SK-N-SH treated with all-trans-retinoic acid at 6 μM for 48 hours (cell line): ENCODE measurements around the gene RNF175.

Experiments used
- GLIS3 ChIP-seq: fragments of 250-450 bp; sonication (Bioruptor Pico); IDR thresholded peaks from 2 replicates; pipeline ENCODE4 v1.5.0; 2020; ENCODE audit warnings: mild to moderate bottlenecking, moderate library complexity
- OSR1 ChIP-seq: fragments of 250-450 bp; sonication (Bioruptor Pico); IDR thresholded peaks from 2 replicates; pipeline ENCODE4 v1.8.0; 2022; ENCODE audit warnings: moderate library complexity, mild to moderate bottlenecking, inconsistent platforms
- RARB ChIP-seq: fragments of 250-450 bp; sonication (Bioruptor Pico); IDR thresholded peaks from 2 replicates; pipeline ENCODE4 v1.8.0; 2021; ENCODE audit warnings: mild to moderate bottlenecking, moderate library complexity
- ZFP3 ChIP-seq: fragments of 250-450 bp; sonication (Bioruptor Pico); IDR thresholded peaks from 2 replicates; pipeline ENCODE4 v1.5.0; 2020; ENCODE audit warnings: mild to moderate bottlenecking, moderate library complexity

DNA sequence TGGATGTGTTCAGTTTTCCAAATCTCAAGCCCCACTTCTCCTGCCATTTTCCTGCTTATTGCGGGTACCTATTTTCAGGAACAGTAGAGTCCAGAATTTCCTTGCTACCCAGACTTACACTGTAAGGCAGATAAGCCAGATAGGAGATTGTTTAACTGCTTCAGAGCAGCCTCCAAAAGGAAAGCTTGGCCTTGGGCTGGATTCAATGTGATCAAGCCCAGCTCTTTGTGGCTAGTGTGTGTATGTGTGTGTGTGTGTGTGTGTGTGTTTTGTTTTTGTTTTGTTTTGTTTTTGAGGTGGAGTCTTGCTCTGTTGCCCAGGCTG lies 34.0 kb downstream of the RNF175 start:
- no peak for TF ChIP-seq RARB (CRISPR knock-in tag)
- no peak for TF ChIP-seq ZFP3 (CRISPR knock-in tag)
- no peak for TF ChIP-seq GLIS3 (CRISPR knock-in tag)
- no peak for TF ChIP-seq OSR1 (CRISPR knock-in tag)
